ENCODE measurements around the gene GLYATL1.

GLYATL1 gene

DNA sequence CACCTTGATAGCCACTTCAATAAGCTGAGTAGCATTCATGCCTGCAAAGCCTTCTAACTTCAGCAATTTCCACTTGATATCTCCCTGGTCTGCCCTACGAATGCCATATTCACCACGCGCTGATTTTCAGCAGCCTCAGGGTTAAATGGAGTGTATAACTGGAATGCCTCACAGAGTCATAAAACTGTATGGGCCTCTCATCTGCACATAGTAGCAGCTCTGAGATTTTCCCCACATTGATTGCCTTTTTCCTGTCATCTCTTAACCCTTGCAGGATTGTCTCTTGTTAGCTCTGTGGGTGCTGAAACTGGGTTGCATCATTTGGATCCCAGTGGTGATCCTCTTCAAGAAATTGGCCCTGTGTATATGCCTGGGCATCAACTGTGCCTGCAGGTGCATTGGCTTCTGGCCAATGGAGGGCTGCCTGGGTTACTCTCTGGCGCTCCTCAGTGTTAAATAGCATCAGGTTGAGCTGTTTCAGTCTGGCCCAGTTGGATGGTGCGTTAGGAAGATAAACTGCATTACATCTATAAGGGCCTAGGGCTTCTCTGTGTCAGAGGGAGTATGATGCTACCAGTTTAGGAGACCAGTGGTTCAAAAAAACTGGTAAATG is 17.4 kb upstream of the GLYATL1 start:
- peaks cover 8% of the 10 kb centered on the region for H3K9me3 ChIP-seq (ENCODE audit: severe bottlenecking)
- peaks cover 3% of the 10 kb centered on the region for H3K27me3 ChIP-seq (ENCODE audit: insufficient read depth, low read depth, severe bottlenecking)
- TF ChIP-seq, protein P1, sequence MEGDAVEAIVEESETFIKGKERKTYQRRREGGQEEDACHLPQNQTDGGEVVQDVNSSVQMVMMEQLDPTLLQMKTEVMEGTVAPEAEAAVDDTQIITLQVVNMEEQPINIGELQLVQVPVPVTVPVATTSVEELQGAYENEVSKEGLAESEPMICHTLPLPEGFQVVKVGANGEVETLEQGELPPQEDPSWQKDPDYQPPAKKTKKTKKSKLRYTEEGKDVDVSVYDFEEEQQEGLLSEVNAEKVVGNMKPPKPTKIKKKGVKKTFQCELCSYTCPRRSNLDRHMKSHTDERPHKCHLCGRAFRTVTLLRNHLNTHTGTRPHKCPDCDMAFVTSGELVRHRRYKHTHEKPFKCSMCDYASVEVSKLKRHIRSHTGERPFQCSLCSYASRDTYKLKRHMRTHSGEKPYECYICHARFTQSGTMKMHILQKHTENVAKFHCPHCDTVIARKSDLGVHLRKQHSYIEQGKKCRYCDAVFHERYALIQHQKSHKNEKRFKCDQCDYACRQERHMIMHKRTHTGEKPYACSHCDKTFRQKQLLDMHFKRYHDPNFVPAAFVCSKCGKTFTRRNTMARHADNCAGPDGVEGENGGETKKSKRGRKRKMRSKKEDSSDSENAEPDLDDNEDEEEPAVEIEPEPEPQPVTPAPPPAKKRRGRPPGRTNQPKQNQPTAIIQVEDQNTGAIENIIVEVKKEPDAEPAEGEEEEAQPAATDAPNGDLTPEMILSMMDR (IDR thresholded peaks at IDR 0.05; ENCODE audit: low read depth, low read length): no peak
- no peak overlapping the region for H3K4me3 ChIP-seq (ENCODE audit: low read depth, low read length)
- DNase-seq: no peak
- no peak overlapping the region for H3K27ac ChIP-seq
- H3K36me3 ChIP-seq: no peaks in the 10 kb centered on the region

DNA sequence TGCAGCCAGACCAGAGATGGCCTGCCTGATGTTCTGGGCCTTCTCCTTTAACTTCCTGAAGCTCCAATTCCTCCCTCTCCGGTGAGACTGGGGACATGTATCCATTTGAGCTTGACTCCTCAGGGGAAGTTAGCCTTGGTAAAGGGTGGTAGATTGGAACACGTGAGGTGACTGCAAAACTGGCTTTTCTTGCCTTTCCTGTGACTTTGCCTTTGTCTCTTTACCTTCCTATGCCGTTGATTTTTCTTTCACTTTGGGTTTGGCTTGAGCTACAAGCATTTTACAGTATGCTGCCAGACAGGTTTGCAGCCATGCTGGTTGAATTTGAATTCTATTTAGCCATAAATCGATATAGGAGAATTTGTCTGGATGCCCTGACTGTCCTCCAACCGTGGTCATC is 16.8 kb upstream of the GLYATL1 start:
- TF ChIP-seq, protein P1 (IDR thresholded peaks at IDR 0.05; ENCODE audit: low read depth, low read length): no peak
- no peak for DNase-seq
- peaks cover 3% of the 10 kb centered on the region for H3K27me3 ChIP-seq (ENCODE audit: insufficient read depth, low read depth, severe bottlenecking)

DNA sequence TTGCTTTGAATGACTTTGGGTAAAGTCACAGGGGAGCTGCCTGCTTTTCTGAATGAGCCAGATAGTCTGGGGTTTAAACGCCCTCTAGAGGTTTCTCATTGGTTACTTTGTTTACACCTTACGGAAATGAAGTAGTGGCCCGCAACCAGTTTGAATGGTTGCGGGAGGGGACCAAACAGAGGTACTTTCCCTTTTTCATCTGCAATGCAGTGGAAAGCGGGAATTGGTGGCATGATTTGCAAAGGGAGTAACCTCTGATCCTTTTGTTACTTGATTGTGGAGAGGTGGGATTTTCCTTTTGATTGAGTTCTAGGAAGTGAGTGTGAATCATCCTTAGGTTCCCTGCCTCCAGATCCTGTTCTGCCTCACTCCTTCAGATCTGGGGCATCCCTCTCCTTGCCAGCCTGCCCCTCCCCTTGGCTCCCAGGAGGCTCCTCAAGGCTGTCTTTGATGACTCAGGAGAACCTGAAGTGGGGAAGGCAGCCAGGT is 15.9 kb upstream of the GLYATL1 start:
- Histone ChIP-seq H3K4me3 (ENCODE audit: low read depth, low read length) (no peak overlapping the region), H3K36me3 (no peaks in the 10 kb centered on the region), H3K27me3 (ENCODE audit: insufficient read depth, low read depth, severe bottlenecking) (peaks cover 3% of the 10 kb centered on the region), H3K9me3 (ENCODE audit: severe bottlenecking) (no peaks in the 10 kb centered on the region), H3K27ac (no peak overlapping the region)
- TF ChIP-seq, protein P1 (IDR thresholded peaks at IDR 0.05; ENCODE audit: low read depth, low read length): no peak
- no peak for DNase-seq

More for the DNA sequence above, 16.8 kb upstream of the GLYATL1 start:
- Histone ChIP-seq H3K27ac (no peak overlapping the region), H3K9me3 (ENCODE audit: severe bottlenecking) (peaks cover 2% of the 10 kb centered on the region), H3K36me3 (no peaks in the 10 kb centered on the region), H3K4me3 (ENCODE audit: low read depth, low read length) (no peak overlapping the region)

DNA sequence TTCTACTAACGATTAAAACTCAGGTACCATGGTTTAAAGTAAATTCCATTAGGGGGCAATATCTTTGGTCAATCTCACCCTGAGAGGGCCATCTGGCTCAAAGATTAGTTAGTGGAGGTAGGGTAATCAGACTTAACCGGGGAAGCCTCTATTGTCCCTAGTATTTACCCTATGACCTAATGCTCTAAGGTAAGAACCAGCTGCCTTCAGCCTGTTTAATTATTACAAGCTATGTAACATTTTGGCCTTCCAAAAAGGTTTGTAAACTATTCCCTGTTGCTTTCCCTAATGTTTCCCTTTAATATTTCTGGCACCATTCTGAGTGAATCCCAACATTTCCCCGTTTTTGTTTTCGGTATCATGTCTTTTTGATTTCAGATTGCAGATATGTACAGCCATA is 15.1 kb upstream of the GLYATL1 start:
- H3K27me3 ChIP-seq (ENCODE audit: insufficient read depth, low read depth, severe bottlenecking): peaks cover 3% of the 10 kb centered on the region
- H3K27ac ChIP-seq: peak overlapping the region; percentile 48; the same call in 1 of the 2 replicates
- no peaks in the 10 kb centered on the region for H3K9me3 ChIP-seq (ENCODE audit: severe bottlenecking)
- H3K36me3 ChIP-seq: no peaks in the 10 kb centered on the region
- TF ChIP-seq, protein P1 (IDR thresholded peaks at IDR 0.05; ENCODE audit: low read depth, low read length): no peak
- H3K4me3 ChIP-seq (ENCODE audit: low read depth, low read length): no peak overlapping the region
- DNase-seq: peak; percentile 18

DNA sequence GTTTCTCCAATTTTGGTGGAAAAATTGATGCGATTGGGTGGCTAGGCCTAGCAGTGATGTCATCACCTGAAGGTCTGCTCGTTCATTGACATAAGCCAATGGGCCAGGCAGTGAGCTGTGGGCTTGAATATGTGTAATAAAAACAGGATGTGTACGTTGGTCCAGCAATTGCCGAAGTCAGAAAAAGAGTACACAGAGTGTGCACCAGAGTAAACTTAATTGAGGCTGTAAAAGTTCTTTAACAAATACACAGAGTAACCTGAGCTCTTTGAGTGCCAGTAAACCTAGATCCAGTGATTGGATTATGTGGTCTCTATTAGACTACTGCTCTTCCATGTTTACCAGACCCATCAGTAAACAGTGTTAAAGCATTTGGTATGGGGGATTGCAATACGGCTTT is 13.0 kb upstream of the GLYATL1 start:
- DNase-seq: no peak
- Histone ChIP-seq H3K36me3 (no peaks in the 10 kb centered on the region), H3K9me3 (ENCODE audit: severe bottlenecking) (no peaks in the 10 kb centered on the region), H3K27ac (no peak overlapping the region), H3K4me3 (ENCODE audit: low read depth, low read length) (no peak overlapping the region), H3K27me3 (ENCODE audit: insufficient read depth, low read depth, severe bottlenecking) (no peaks in the 10 kb centered on the region)
- TF ChIP-seq, protein P1 (IDR thresholded peaks at IDR 0.05; ENCODE audit: low read depth, low read length): no peak

- TF ChIP-seq, protein P1 (IDR thresholded peaks at IDR 0.05; ENCODE audit: low read depth, low read length): no peak
- Histone ChIP-seq H3K27ac (no peak overlapping the region), H3K9me3 (ENCODE audit: severe bottlenecking) (no peaks in the 10 kb centered on the region), H3K36me3 (no peaks in the 10 kb centered on the region), H3K4me3 (ENCODE audit: low read depth, low read length) (no peak overlapping the region), H3K27me3 (ENCODE audit: insufficient read depth, low read depth, severe bottlenecking) (no peaks in the 10 kb centered on the region)
- DNase-seq: no peak
These were observed 12.6 kb upstream of the GLYATL1 start for GRCh38 chr11:58926695-58927094.

All from WERI-Rb-1 (cell line).